OCI-LY1 (cell line): ENCODE data around the gene COIL.
"Not testable (repeated sequence)": the region's sequence is repeated elsewhere in the genome, so short reads cannot be mapped to it uniquely, and the experiment has no call there.

Experiments
- H2AFZ ChIP-seq: fragments of 200-600 bp; sonication (generic), shearing (Covaris generic); 2 replicates; pipeline ENCODE4 v1.6.0; 2014; ENCODE audit warnings: antibody characterized with exemption, mild to moderate bottlenecking, low read length
- H3F3A ChIP-seq: fragments of 200-600 bp; sonication (generic), shearing (Covaris generic); 2 replicates; pipeline ENCODE4 v1.6.0; 2014; ENCODE audit warnings: mild to moderate bottlenecking, antibody characterized with exemption, low read length, moderate library complexity; ENCODE audit not compliant: insufficient read depth
- H3K27ac ChIP-seq: fragments of 200-600 bp; sonication (generic); 2 replicates; pipeline ENCODE4 v1.5.1; 2014; ENCODE audit warnings: low read length, mixed run types, mild to moderate bottlenecking, low read depth; ENCODE audit not compliant: poor library complexity, severe bottlenecking
- H3K27me3 ChIP-seq: fragments of 200-600 bp; sonication (generic); 2 replicates; pipeline ENCODE4 v1.6.0; 2014; ENCODE audit warnings: antibody characterized with exemption, mild to moderate bottlenecking, low read length, moderate library complexity; ENCODE audit not compliant: insufficient read depth
- H3K36me3 ChIP-seq: fragments of 200-600 bp; sonication (generic); 2 replicates; pipeline ENCODE4 v1.6.1; 2014; ENCODE audit warnings: mild to moderate bottlenecking, antibody characterized with exemption, low read length, moderate library complexity, mixed read lengths; ENCODE audit not compliant: insufficient read depth
- H3K4me1 ChIP-seq: fragments of 200-600 bp; sonication (generic); 2 replicates; pipeline ENCODE4 v1.5.1; 2014; ENCODE audit warnings: mild to moderate bottlenecking, low read length, moderate library complexity; ENCODE audit not compliant: insufficient read depth, severe bottlenecking
- H3K4me2 ChIP-seq: fragments of 200-600 bp; sonication (generic), shearing (Covaris generic); 2 replicates; pipeline ENCODE4 v1.6.1; 2014; ENCODE audit warnings: low read length
- H3K4me3 ChIP-seq: fragments of 200-600 bp; sonication (generic); 2 replicates; pipeline ENCODE4 v1.5.1; 2014; ENCODE audit warnings: low read length, low read depth, mild to moderate bottlenecking, mixed read lengths; ENCODE audit not compliant: poor library complexity, severe bottlenecking
- H3K79me2 ChIP-seq: fragments of 200-600 bp; shearing (Covaris generic); 2 replicates; pipeline ENCODE4 v1.6.1; 2016; ENCODE audit warnings: mixed run types, low read length, mixed read lengths; ENCODE audit not compliant: insufficient read depth
- H3K9ac ChIP-seq: fragments of 200-600 bp; sonication (generic), shearing (Covaris generic); 2 replicates; pipeline ENCODE4 v1.6.1; 2014; ENCODE audit warnings: mild to moderate bottlenecking, low read length, mixed read lengths
- H3K9me2 ChIP-seq: fragments of 200-600 bp; sonication (generic), shearing (Covaris generic); 2 replicates; pipeline ENCODE4 v1.6.1; 2014; ENCODE audit warnings: low read depth, mild to moderate bottlenecking, low read length, mixed read lengths
- H3K9me3 ChIP-seq: fragments of 200-600 bp; shearing (Covaris generic); 2 replicates; pipeline ENCODE4 v1.6.1; 2014; ENCODE audit warnings: low read length, mixed read lengths
- H4K20me1 ChIP-seq: fragments of 200-600 bp; sonication (generic), shearing (Covaris generic); 2 replicates; pipeline ENCODE4 v1.6.0; 2016; ENCODE audit warnings: mild to moderate bottlenecking, low read length; ENCODE audit not compliant: insufficient read depth
- EZH2 ChIP-seq: fragments of 200-600 bp; sonication (generic), shearing (Covaris generic); IDR thresholded peaks from 2 replicates; pipeline ENCODE4 v1.8.0; 2017; ENCODE audit warnings: borderline replicate concordance, mixed run types, mild to moderate bottlenecking, antibody characterized with exemption, low read length, moderate library complexity, mixed read lengths
- TF ChIP-seq, protein P1 (sequence below): fragments of 200-600 bp; sonication (generic), shearing (Covaris generic); IDR thresholded peaks from 2 replicates; pipeline ENCODE4 v1.5.1; 2017; ENCODE audit warnings: mild to moderate bottlenecking, antibody characterized with exemption, low read length, moderate library complexity, mixed read lengths

The COIL gene

DNA sequence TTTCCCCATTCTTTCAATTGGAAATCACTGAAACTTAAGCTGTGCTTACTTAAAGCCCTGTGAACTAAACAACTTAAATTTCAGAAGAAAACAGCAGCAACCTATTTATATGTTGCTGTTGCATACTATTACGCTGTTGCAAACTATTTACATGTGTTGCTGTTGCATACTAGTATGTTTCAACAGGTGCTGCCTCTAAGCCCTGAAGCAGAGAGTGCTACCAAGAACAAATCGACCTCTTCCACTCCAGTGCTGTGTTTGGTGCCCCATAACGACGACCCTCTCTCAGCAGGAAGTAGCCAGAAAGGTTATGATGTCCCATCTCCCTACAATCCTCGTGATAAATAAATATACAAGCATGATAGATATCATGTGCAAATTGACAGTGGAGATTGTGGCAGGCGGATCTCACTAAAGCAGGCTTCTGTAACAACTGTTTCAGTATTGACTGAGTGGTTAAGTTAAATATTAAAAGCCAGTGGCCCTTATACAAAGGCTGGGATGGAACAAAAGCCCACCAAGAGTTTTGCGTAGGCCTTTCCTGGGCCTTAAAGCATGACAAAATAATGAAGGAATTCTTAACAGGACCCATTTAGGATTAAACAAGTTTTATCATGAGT, 11.4 kb upstream of the COIL start:
- H3K27ac ChIP-seq: no peak overlapping the region
- no peak for TF ChIP-seq EZH2
- TF ChIP-seq, protein P1, sequence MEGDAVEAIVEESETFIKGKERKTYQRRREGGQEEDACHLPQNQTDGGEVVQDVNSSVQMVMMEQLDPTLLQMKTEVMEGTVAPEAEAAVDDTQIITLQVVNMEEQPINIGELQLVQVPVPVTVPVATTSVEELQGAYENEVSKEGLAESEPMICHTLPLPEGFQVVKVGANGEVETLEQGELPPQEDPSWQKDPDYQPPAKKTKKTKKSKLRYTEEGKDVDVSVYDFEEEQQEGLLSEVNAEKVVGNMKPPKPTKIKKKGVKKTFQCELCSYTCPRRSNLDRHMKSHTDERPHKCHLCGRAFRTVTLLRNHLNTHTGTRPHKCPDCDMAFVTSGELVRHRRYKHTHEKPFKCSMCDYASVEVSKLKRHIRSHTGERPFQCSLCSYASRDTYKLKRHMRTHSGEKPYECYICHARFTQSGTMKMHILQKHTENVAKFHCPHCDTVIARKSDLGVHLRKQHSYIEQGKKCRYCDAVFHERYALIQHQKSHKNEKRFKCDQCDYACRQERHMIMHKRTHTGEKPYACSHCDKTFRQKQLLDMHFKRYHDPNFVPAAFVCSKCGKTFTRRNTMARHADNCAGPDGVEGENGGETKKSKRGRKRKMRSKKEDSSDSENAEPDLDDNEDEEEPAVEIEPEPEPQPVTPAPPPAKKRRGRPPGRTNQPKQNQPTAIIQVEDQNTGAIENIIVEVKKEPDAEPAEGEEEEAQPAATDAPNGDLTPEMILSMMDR: no peak
- no peaks in the 10 kb centered on the region; the same call in 1 of the 2 replicates for H3K27me3 ChIP-seq
- no peaks in the 10 kb centered on the region; the same call in 1 of the 2 replicates for H3K36me3 ChIP-seq
- H3K9me3 ChIP-seq: peaks cover 3% of the 10 kb centered on the region
- H3K9me2 ChIP-seq: no peaks in the 10 kb centered on the region
- H3K9ac ChIP-seq: no peak overlapping the region
- no peak overlapping the region for H3K4me3 ChIP-seq
- H4K20me1 ChIP-seq: no peaks in the 10 kb centered on the region
- no peak overlapping the region for H2AFZ ChIP-seq
- H3F3A ChIP-seq: no peaks in the 10 kb centered on the region
- no peaks in the 10 kb centered on the region for H3K79me2 ChIP-seq
- no peak overlapping the region for H3K4me2 ChIP-seq
- peaks cover 3% of the 10 kb centered on the region for H3K4me1 ChIP-seq

DNA sequence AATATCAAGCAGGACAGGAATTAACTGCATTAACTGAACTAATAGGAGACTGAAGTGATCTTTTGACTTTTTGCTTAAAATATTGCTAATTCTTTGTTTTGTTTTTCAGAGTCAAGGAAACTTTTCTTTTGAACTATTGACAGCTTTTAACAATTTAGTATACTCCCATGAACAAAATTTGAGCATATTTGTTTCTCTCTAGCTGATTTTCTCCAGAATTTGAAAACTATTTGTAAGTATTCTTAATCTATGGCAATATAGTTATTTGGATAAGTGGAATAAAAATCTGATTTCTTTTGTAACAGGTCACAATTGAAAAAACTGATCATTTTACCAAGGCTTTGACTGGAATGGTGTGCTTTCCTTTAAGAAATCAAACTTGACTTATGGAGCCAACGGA, 10.1 kb upstream of the COIL start:
- Histone ChIP-seq H2AFZ (no peak overlapping the region), H3F3A (no peaks in the 10 kb centered on the region), H3K9me3 (peaks cover 3% of the 10 kb centered on the region), H3K36me3 (no peaks in the 10 kb centered on the region; the same call in 1 of the 2 replicates), H3K4me3 (no peak overlapping the region), H3K27me3 (no peaks in the 10 kb centered on the region; the same call in 1 of the 2 replicates), H3K4me2 (no peak overlapping the region), H3K79me2 (no peaks in the 10 kb centered on the region), H3K9ac (no peak overlapping the region), H3K4me1 (no peaks in the 10 kb centered on the region), H3K9me2 (no peaks in the 10 kb centered on the region), H3K27ac (no peak overlapping the region), H4K20me1 (no peaks in the 10 kb centered on the region)
- TF ChIP-seq, protein P1: no peak
- TF ChIP-seq EZH2: no peak

DNA sequence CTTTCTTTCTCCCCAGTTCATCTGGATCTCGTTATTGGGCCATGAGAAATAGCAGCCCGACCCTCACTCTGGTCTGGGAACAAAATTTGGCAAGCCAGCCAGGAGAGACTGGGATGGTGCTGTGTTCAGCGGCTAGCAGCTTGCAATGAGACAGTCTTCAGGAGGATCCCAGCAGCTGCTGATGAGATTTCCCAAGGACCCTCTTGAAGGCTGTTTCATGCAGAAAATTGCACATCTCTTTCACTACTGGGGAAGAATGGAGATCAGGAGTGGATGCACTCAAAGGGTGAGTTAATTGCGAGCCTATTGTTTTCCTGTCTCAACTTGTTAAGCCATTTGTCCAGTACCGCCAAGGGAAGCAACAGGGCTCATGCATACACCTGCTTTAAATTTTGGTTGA, 5.5 kb upstream of the COIL start:
- Histone ChIP-seq H3K79me2 (no peaks in the 10 kb centered on the region), H4K20me1 (no peaks in the 10 kb centered on the region), H3F3A (no peaks in the 10 kb centered on the region), H2AFZ (no peak overlapping the region), H3K9me3 (peaks cover 3% of the 10 kb centered on the region), H3K4me1 (peaks cover 7% of the 10 kb centered on the region), H3K9me2 (no peaks in the 10 kb centered on the region), H3K9ac (no peak overlapping the region), H3K36me3 (no peaks in the 10 kb centered on the region; the same call in 1 of the 2 replicates), H3K27ac (no peak overlapping the region), H3K27me3 (no peaks in the 10 kb centered on the region), H3K4me2 (no peak overlapping the region), H3K4me3 (no peak overlapping the region)
- TF ChIP-seq, protein P1: no peak
- TF ChIP-seq EZH2: no peak

DNA sequence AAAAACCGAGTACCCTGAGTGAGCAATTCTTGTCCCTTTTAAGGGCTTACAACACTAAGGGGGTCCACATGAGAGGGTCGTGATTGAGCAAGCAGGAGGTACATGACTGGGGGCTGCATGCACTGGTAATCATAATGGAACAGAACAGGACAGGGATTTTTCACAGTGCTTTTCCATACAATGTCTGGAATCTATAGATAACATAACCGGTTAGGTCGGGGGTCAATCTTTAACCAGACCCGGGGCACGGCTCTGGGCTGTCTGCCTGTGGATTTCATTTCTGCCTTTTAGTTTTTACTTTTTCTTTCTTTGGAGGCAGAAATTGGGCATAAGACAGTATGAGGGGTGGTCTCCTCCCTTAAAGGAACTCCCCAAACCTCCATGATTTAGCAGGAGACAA, 4.8 kb upstream of the COIL start:
- H2AFZ ChIP-seq, H3K4me3 ChIP-seq, H3K9ac ChIP-seq, H3K9me2 ChIP-seq, H3K9me3 ChIP-seq, H3K36me3 ChIP-seq, H3K79me2 ChIP-seq, H3K4me2 ChIP-seq, H4K20me1 ChIP-seq, H3K27ac ChIP-seq, H3F3A ChIP-seq, H3K27me3 ChIP-seq: not testable (repeated sequence)
- peaks cover 11% of the 10 kb centered on the region for H3K4me1 ChIP-seq

DNA sequence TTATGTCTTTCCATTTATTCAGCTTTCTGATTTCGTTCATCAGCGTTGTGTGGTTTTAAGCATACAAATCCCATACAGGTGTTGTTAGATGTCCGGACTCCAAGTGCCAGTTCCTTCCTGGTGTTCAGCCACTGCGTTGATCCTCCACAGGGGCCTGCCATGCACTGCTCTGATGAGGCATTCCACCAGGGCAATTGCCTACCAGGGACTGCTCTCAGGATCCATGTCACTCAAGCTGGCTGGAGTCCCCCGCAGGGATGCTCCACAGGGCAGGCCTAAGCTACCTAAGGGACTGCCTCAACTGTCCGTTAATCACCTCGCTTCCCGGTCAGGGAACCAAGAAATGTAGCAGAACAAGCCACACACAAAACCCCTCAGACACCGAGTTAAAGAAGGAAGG, 4.4 kb upstream of the COIL start:
- not testable (repeated sequence) for H2AFZ ChIP-seq, H3K36me3 ChIP-seq, H4K20me1 ChIP-seq, H3K27ac ChIP-seq, H3K27me3 ChIP-seq, H3K9me3 ChIP-seq, H3K4me3 ChIP-seq, H3K9ac ChIP-seq, H3F3A ChIP-seq, H3K9me2 ChIP-seq, H3K4me2 ChIP-seq, H3K79me2 ChIP-seq
- peaks cover 11% of the 10 kb centered on the region for H3K4me1 ChIP-seq
